ENCODE data around the gene OTULIN.
A peak's percentile ranks its signal among the peaks of the same experiment; 100 is the strongest.

The OTULIN gene

DNA sequence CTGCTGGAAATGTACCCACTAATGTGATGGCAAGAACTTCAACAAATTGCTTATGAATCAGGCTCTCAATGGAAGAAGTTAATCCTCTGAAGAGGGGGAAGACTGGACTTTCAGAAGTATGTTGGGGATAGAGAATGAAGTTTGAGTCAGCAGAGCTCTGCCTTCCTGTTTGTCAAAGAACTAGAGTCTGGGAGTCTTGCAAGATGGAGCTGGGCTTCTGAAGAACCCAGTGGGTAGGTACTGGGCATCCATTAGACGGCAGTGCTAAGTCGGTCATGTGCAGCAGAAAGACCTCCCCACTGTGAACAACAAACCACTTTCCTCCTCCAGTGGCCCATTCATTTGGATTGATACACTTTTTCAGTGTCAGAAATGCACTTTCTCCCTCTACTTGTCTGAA lies 34.6 kb downstream of the OTULIN start:
- DNase-seq, result no peak

DNA sequence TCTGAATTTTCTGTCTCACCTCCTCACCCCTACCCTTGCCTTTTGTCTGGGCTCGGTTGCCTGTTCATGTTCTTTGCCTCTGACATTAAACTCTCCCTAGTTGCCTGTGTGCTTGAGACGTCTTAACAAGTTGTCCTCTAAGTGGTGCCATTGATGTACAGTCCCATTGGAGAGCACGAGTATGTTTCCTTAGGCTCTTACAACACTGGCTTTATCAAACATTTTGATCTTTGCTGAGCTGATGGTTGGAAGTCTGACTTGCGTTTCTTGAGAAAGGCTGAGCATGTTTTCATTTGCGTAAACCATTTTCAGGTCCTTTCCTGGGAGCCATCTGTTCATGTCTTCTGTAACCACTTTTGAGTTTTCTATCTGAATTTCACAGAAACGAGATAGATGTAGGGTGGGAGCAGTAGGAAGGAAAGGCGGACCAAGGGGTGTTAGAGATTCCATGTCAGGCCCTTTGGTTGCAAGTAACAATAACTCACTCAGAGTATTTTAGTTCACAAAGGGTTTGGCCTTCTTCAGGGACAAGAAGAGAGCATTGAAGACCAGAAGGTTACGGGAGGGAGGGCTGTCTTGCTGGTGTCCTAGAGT lies 35.4 kb downstream of the OTULIN start:
- no peak for DNase-seq

DNA sequence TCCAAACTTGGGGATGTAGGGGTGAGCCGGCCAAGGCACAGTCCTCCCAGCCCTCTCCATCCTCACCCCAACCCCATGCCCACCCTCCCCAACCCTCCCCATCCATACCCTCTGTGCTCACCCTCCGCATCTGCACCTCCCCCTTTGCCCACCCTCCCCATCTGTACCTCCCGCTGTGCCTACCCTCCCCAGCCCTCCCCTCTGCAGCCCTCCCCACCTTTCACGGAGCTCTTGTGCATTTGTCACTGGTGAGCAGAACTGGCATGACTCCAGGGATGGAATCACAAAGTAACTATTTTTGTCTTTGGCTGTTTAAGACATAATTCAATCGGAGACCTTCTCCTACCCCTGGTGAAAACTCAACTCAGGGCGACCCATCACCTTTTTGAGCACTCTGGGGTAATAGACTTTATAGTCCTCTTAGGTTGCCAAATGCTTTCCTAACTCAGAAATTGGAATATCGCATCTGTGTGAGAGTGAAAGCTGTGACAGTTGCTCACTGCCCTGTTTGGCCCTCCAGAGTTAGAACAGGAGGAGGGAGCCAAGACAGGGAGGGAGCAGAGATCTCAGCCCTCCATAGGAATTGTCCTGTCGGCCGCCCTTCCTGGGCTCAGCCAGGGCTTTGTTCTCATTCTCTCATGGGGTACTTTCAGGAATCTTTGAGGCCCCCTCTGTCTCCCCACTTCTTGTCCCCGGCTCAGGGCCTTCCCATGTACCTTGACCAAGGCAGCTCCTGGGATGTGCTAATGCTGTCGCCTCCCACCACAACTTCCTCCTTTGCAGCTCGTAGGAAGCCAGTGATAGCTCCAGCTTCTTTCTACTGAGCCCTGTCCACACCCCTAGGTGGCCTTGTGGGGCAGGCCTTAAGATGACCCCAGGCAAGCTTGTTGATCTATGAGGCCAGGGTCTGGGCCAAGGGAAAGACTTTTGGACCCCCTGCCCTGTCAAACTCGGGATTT lies 36.2 kb downstream of the OTULIN start:
- DNase-seq, result no peak

DNA sequence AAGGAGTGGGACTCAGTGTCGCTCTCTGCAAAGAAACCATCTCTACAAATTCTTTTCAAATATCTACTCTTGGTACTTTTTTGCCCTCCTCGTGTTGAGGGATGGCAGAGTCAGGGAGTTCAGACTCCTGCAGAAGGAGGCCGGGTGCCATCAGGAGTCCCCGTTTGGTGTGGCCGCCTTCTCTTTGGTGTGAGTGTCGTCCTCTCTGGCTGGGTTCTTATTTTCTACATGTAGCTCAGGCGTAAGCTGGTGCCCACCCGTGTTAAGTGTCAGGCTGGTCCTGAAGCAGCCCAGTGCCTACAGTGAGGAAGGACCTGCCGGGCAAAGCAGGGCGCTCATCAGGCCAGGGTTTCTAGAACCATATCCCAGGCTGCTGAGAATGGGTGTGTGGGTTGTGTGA lies 37.0 kb downstream of the OTULIN start:
- no peak for DNase-seq

DNA sequence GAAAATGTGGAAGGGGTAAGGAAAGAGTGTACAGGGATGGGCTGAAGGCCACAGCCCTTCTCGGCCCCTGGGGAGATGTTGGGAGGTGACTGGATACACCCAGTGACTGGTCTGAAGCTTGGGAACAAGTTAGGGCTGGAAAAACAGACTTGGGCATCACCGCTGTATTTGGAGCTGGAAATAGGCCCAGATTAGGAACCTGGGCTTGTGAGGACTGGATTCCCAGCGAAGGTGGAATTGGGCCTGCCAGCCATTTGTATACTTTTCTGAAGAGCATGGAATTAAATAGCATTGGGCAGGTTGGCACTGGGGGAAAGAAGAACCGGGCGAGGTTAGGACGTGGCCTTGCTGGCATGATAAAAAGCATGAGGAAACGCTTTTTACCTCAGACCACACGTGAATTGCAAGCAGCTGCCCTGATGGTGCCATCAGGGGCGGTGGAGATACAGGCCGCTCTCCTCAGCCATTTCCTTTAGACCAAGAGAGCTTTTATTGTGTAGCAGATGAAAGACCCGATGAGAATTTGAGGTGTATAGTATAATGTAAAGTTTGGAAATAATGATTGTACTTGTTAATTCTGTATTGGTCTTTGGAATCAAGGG lies 37.8 kb downstream of the OTULIN start:
- DNase-seq, result no peak

DNA sequence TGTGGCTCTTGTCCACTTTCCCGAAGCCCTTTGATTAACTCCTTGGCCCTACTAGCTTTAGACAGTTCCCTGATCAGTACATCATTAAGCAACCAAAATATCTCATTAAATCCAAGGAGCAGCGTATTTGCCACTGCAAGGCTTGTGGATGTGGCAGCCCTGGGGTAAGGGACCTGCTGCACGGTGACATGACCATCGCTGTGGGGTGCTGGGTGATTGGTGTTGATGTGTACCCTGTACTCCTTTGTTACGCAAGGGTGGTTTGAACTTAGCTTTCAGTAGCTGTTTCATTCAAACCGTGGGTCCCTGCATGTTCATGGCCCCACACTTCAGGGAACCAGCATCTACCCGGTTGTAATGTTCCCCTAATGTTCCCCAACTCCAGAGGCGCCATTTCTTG lies 41.0 kb downstream of the OTULIN start:
- DNase-seq, result no peak

DNA sequence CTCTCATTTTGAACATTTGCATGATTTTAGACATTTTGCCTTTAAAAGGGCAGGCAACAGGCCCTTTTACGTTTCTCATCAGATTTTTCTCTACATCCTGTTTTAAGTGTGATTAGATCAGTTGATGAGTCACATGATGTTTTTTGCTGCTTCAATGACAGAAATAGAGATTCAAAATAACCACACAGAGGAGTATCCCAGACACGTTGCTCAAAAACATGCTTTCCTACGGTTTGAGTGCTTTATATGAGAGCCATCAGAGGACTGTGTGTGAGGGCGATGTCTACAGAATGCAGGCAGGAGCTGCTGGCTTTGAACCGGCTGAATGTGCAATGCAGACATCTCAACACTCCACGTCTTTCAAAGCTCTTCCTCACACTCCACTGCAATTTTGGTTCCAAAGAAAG lies 42.1 kb downstream of the OTULIN start:
- DNase-seq, result peak; percentile 75

DNA sequence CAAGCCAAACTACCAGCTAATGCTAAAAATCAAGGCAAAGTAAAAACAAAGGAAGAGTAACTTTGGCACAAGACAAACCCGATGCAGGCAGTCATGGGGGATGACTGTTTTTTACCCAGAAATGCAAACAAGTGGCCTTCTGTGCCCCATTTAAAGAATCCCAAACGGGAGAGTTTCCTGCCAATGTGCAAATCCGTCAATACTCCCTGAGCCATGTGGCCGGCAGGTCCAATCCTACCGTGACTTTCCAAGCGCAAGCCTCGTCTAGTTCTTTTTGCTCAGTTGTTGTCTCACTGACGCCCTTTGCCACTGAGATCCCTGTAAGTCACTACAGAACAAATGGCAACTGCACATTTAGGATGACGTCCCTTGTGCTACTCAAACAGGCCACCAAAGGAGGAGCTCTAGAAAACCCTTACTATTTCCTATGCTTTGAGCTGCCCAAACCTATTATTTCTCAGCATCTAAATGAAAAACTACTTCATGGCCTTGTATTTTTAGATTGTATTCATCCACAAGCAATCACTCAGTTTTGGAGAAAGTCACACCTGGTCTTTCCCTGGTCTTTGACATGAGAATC lies 43.4 kb downstream of the OTULIN start:
- no peak for DNase-seq

DNA sequence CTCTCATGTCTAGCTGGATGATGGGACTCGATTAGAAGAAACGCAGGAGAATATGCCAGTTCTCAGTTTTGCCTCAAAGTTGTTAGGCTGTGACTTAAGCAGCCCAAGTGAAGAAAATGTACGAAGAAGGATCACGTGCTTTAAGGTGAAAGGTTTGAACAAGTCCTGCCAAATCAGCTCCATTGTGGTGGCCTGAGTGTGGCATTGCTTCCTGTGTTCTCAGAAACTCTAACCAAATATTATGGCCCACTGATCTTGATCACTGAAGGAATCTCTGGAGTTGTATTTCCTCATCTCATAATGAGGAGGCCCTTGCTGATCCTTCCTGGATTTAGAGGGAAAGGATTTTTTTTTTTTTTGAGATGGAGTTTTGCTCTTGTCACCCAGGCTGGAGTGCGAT lies 44.0 kb downstream of the OTULIN start:
- no peak for DNase-seq

DNA sequence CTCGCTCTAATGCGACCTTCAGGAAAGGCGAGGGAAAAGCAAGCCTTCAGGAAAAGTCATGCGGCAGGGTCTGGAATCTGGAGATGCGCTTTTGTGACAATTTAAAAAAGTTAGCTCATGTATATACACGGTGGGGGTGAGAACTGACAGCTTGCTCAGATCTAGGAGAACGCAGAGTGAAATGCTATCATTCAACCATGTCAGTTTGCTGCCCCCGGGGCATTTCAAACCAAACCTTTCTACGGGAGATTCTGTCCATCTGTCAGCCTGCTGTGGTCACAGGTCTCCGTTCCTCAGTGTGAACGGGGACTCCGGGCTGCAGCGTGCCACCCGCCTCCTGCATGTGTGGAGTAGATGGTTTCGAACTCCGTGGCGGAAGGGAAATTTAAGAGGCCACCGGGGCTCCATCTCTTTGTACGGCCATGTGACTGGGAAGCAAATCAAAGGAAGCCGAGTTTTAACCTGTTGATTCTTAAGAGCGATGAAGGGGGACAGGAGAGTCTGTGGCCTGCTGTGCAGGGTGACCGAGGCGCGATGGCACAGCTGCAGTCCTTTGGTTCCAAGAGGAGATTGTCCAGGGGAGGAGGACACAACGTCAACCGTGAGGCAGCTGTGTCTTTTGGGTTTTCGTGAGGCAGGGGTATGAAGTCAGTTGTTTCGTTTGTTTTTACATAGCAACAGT lies 45.9 kb downstream of the OTULIN start:
- no peak for DNase-seq

DNA sequence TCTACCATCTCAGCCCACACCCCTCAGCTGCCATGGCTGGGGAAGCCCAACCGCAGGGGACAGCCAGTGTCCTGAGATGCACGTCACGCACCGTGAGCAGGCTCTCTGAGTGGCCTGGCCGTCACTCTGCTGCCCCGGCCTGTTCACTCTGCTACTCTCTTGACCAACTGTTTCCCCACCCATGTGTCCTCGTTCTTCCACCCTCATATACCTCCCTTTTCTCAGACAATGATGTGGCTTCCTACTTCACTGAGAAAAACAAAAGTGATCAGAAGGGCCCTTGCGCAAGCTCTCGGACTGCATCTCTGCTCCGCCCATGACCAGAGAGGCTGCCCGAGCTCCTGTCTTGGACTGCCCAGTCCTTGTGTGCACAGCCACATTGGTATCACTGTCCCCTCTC lies 47.6 kb downstream of the OTULIN start:
- DNase-seq, result no peak

DNA sequence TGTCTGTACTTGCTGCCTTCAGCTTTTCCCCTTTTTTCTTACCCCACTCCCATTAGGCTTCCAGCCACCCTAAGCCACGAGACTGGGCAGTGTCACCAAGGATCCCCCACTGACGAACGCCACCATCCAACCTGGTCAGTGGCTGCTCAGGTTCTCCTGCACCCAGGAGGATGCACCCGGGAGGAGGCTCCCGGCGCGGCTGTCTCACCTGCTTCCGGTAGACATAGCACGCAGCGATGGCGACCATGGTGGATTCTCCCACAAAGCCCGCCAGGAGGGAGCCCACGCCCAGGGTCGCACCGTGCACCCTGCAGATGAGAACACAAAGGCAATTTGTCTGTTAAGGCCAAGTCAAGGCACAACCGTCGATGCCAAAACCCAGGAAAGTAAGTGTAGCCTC lies 48.1 kb downstream of the OTULIN start:
- no peak for DNase-seq

DNA sequence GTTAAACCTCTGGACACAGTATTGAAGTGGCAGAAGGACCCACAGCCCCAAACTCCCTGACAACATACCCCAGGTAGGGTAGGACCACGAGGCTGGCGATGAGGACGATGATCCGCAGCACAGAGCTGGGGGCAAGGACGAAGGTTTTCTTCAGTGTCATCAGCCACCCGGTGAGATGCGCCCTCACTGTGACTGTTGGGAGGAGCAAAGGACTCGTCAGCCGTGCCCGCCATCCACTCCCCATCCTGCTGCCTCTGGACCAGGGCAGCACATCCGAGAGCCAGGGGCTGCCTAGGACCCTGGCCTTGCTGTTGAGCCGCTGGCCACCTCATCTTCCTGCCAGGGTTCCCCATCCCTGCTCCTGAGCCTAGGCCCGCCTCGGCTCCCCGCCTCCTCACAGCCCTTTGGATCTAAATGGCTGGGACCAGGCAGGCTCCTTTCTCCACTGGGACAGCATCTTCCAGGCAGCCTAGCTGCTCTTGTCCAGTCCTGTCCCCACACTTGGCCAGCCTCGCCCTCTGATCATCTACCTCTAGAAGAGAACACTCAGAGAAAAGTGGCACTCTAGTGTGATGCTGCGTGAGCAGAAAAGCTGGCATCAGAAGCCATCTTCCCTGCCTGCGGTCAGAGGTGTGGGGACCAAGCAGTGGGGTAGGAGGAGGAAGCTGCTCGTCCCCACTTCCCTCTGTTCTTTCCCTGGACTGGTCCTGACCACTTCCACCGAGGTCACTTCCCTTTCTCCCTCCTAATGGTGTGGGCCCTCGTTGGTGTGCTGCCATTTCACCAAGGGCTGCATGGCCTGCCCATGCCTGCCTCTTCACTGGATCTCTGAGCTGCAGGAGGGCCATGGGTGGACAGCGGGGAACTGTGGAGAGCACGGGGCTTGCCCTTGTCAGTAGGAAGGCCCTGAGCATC lies 49.2 kb downstream of the OTULIN start:
- DNase-seq, result no peak

DNA sequence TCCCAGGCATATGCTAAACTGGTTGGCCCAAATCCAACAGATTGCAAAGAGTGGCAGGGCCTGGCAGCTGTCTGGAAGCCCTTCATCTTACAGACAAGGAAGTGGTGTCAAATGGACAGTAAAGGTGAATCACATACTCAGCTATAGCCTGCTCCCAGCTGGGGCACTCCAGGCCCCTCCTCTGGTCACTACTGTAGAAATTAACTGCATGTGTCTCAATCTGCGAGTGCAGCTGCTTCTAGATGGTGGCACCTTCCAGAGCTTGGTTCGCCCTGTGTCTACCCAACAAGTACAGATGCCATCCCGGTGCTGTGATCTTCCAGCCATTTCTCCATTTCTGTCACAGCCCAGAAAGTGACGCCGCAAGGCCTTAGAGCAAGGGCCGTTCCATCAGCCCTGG lies 50.2 kb downstream of the OTULIN start:
- DNase-seq, result no peak

DNA sequence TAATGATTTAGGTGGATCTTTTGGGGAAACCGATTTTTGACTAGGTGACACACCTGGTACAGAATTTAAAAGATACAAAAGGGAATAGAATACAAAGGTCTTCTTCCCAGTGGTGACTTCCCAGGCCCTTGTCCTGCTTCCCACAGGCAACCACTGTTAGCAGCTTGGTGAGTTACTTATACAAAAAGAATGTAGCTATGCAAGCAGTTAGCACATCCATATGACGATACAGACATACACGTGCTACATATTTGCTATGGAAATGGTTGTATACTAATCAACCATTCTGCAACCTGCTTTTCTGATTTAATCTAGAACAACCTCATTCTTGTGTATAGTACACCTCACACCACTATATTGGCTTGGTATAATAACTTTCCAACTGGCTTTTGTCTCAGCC lies 51.0 kb downstream of the OTULIN start:
- no peak for DNase-seq

DNA sequence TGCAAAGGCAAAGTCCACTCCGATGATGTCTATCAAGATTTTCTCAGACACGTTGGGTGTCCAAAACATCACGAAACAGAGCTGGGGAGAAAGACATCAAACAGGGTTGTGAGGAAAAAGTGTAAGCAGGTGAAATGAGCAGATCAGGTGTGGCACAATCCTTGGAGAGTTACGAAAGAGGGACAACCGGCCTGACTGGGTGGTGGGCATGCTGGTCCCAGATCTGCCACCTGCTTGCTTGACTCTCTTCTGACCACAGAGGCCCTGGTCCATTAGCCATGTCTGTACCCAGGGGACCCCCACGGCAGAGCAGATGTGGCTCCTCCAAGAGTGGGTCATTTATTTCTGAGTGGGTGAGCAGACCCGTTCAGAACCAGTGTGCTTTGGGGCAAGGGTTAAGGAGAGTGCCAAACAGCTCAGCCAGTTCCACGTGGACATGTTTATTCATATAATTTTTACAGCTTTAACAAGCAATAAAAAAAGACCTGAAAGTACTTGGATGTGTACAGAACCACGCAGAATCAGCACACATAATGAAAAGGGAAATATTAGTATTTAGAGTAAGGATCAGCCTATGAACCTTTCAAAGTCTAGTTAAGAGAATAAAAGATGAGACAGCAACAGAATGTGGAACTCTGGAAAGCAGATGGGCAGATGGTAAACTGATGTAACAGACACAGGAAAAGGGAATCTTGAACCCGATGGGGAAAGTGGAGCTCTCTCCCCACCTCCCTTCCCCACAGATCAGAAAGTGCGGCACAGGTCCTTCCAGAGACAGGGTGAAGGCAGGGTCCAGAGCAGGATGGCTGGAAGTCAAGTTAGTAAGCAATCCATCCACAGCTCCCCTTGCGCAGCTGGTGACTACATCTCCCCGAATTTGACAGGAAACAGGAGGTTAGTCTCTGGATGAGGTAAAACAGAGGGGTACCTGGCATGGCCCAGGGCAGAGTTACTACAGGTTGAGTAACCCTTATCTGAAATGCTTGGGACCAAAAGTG lies 52.5 kb downstream of the OTULIN start:
- DNase-seq, result no peak

DNA sequence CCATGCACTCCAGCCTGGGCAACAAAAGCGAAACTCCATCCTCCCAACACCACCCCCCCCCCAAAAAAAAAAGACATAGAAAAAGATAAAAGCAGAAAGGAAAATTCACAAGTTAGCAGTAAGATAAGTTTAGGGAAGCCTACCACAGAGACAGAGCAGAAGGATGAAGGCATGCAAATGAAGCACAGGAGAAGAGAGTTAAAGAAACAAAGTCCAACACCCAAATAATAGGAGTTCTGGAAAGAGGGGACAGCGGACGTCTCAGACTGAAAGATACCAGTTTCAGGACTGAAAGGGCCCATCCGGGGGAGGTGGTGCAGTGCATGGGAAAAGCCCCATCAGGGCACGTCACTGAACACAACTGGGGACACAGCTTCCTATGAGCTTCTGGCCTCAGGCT lies 54.3 kb downstream of the OTULIN start:
- no peak for DNase-seq

DNA sequence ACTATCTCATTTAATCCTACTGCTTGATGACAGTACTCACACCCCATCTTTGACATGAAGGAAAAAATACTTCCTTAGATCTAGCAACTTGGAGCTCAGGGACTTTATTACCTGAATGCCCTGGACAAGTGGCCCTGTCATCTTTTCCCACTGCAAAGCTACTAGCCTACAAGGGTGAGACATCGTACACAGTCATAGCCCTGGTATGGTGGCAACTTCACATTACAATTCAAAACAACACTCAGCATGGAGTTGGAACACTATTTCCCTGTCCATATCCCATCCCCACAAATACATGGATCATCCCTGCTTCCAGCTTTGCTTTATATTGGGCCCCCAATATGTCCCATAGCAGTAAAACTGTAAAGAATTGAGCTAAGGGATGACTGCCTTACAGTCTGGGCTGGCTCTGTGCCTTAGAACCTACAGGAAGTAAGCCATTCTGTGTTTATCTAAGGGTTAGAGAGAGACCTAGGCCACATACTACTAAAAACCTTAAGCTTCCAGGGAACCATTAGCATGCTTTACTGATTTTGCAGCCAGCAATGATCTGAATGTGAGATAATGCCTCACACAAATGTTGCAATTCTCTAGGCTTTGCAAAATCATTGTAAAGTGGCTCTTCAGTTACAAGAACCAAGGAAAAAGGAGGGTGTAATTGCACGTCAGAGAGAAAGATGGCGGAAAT lies 55.9 kb downstream of the OTULIN start:
- no peak for DNase-seq

DNA sequence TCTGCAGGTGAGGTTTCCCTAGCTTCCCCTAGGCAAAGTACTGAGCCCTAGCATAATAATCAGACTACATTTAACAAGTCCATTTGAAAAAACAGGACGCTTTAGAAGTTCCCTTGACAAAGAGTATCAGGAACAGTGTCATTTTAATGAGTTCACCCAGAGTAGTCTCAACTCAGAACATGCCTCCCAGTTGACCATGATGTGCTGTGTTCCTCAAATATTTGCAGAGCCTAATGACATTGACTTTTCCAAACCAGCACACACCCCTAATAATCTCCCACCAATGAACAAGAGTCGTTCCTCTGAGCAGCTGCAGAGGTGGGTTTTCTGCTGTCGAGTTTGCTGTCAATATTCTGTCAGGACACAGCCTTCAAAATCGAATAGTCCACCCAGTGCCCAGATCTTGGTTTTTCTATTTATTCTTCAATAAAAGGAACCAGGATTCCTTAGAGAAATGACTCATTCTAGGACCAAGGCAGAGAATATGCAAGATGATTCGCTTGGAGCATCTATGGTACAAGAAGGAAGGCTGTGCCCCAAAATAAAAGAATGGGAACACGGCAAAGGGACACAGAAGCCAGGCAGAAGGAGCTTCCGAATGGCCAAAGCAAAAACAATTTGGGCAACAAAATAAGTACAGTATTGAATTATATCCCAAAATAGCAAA lies 57.6 kb downstream of the OTULIN start:
- no peak for DNase-seq

DNA sequence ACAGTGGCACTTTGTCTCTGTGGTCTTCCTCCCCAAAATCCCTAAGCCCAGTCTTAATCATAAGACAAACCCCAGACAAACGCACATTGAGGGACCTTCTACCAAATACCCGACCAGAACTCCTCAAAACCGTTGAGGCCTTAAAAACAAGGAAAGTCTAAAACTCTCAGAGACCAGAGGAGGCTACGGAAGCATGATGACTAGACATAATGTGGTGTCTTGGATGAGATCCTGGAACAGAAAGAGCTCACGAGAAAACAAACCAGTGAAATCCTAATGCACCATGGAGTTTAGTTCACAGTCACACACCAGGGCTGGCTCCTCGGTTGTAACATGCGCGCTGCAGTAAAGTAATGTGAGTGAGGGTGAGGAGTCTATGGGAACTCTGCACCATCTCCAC lies 58.4 kb downstream of the OTULIN start:
- no peak for DNase-seq
